Activated effector memory CD4-positive, alpha-beta T cell treated with anti-CD3 and anti-CD28 coated beads, Interleukin-2, amount 50 U/mL, for 16 hours (primary cell): ENCODE results near the gene FGB.

Experiments used
- DNase-seq: peaks from one replicate; pipeline ENCODE4 v3.0.0-alpha.2; 2020

The FGB gene

GRCh38 chr4:154597798-154598774 lies 35.3 kb downstream of the FGB start:
- DNase-seq: no peak

GRCh38 chr4:154602404-154603020 lies 39.7 kb downstream of the FGB start:
- no peak for DNase-seq

GRCh38 chr4:154603033-154603943 lies 40.5 kb downstream of the FGB start:
- DNase-seq: no peak

- DNase-seq: no peak
These were observed 41.9 kb downstream of the FGB start for GRCh38 chr4:154604696-154605200.

GRCh38 chr4:154606728-154607723 lies 44.2 kb downstream of the FGB start:
- DNase-seq: no peak

- DNase-seq: no peak
These were observed 45.8 kb downstream of the FGB start for GRCh38 chr4:154608361-154609252.

GRCh38 chr4:154609532-154609931 lies 46.7 kb downstream of the FGB start:
- no peak for DNase-seq

GRCh38 chr4:154610582-154610981 lies 47.8 kb downstream of the FGB start:
- DNase-seq: no peak

GRCh38 chr4:154611833-154612232 lies 49.0 kb downstream of the FGB start:
- no peak for DNase-seq

- DNase-seq: no peak
These were observed 49.9 kb downstream of the FGB start, which contains the start of gene FGG for GRCh38 chr4:154612472-154613414. Gene FGG (minus strand): TSS chr4:154612656. CDS start chr4:154612609, 47 bp downstream.

GRCh38 chr4:154614306-154614705 lies 51.5 kb downstream of the FGB start:
- DNase-seq: no peak

- no peak for DNase-seq
These were observed 52.4 kb downstream of the FGB start for GRCh38 chr4:154615211-154615610.

- no peak for DNase-seq
These were observed 53.5 kb downstream of the FGB start for GRCh38 chr4:154616287-154616686.

- DNase-seq: no peak
These were observed 53.9 kb downstream of the FGB start for GRCh38 chr4:154616731-154617130.

GRCh38 chr4:154617820-154618317 lies 55.1 kb downstream of the FGB start:
- no peak for DNase-seq

GRCh38 chr4:154618708-154619315 lies 56.0 kb downstream of the FGB start:
- DNase-seq: peak; percentile 73

GRCh38 chr4:154620111-154620510 lies 57.3 kb downstream of the FGB start:
- DNase-seq: no peak
